GM12891 (cell line): ENCODE data around the gene DGCR2.

Experiments
- POLR2A ChIP-seq: IDR thresholded peaks from 2 replicates; pipeline ENCODE4 v1.6.1; 2011; ENCODE audit warnings: low read depth, low read length, control low read depth
- POLR2AphosphoS5 ChIP-seq: IDR thresholded peaks from 2 replicates; pipeline ENCODE4 v1.6.1; 2011; ENCODE audit warnings: low read depth, low read length, control low read depth

DNA sequence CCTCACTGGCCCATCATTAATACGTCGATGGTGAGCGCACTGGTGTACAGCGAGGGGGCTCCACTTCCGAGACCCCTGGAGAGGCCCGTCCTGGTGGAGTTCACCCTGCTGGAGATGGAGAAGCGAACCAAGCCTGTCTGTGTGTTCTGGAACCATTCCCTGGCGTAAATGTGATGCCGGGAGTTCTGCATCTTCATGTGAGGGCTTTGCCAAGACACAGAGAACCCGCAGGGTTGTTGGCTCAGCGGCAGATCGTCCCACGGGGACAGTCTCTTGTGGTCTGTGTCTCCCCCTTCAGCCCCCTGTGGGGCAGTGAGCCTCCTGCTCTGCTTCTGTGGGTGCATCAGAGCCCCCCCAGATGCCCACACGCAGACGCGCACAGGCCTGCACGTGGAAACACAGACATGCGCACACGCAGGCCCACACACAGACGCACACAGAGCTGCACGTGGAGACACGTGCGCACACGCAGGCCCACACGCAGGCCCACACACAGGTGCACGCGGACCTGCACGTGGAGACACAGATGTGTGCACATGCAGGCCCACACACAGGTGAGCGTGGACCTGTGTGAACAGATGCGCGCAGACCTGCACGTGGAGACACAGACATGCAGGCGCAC, 130.3 kb downstream of the DGCR2 start:
- no peak for TF ChIP-seq POLR2AphosphoS5
- no peak for TF ChIP-seq POLR2A
